Lower lobe of right lung (tissue), 2 donors: ENCODE results near the gene CCT5. TPM values are rescaled to one million over a fixed set of nuclear protein-coding genes. Genes with fewer than 3 reads are reported as not detected.

Experiments used
- ATAC-seq, 2 donors: fragments of 200-7000 bp; cut with Tn5 transposase; one replicate each; pipeline ENCODE4 v1.9.1; 2020 to 2022; ENCODE audit warnings: mild to moderate bottlenecking in 2 of 2, moderate library complexity in 2 of 2
- DNase-seq: peaks from one replicate; pipeline ENCODE4 v3.0.0-alpha.2; 2020
- H3K27ac ChIP-seq: fragments of 200-600 bp; one replicate; pipeline ENCODE4 v1.8.0; 2022
- H3K27me3 ChIP-seq: fragments of 200-600 bp; one replicate; pipeline ENCODE4 v1.8.0; 2022; ENCODE audit warnings: low read depth
- H3K36me3 ChIP-seq: fragments of 200-600 bp; one replicate; pipeline ENCODE4 v1.8.0; 2022; ENCODE audit warnings: mild to moderate bottlenecking
- H3K4me1 ChIP-seq: fragments of 200-600 bp; one replicate; pipeline ENCODE4 v1.8.0; 2022
- H3K4me3 ChIP-seq: fragments of 200-600 bp; one replicate; pipeline ENCODE4 v1.8.0; 2022; ENCODE audit warnings: mild to moderate bottlenecking
- H3K9me3 ChIP-seq: fragments of 200-600 bp; one replicate; pipeline ENCODE4 v1.8.0; 2022
- CTCF ChIP-seq: fragments of 200-600 bp; IDR thresholded peaks from one replicate; pipeline ENCODE4 v1.8.0; 2022; ENCODE audit warnings: antibody characterized with exemption, mild to moderate bottlenecking
- intact Hi-C: fragments of 100-400 bp; cut with DNase I; formaldehyde crosslinking; loops from one replicate; pipeline ENCODE4 v1.11.0; 2022
- total RNA-seq: library from RNA; stranded (reverse); fragmentation: NEBNext Ultra II Directional; extraction: Animal tissue kit (Norgen Biotek cat#: 25700); gene quantifications from one replicate; pipeline ENCODE4 v1.2.1, GENCODE V29; 2021
- donor health status: DM: no; HTN: yes; CAD: no; lungs with severe emphysema.

CCT5 gene
- total RNA-seq, 1 donor from 2014 or later: 116 TPM

GRCh38 chr5:10254686-10255085 is 4.6 kb downstream of the CCT5 start:
- intact Hi-C loops: no loop called here
- Histone ChIP-seq H3K4me1 (peaks cover 29% of the 10 kb centered on the region), H3K36me3 (peaks cover 73% of the 10 kb centered on the region), H3K4me3 (no peak overlapping the region), H3K27ac (no peak overlapping the region), H3K9me3 (no peaks in the 10 kb centered on the region), H3K27me3 (no peaks in the 10 kb centered on the region)
- DNase-seq: no peak
- no peak for ATAC-seq
- no peak for TF ChIP-seq CTCF

- intact Hi-C loops: no loop called here
- no peak overlapping the region for H3K27ac ChIP-seq
Measured at GRCh38 chr5:10257870-10258269, 7.8 kb downstream of the CCT5 start.

GRCh38 chr5:10259899-10260298 is 9.8 kb downstream of the CCT5 start:
- Histone ChIP-seq H3K27ac (no peak overlapping the region), H3K36me3 (peaks cover 100% of the 10 kb centered on the region)
- intact Hi-C loops: no loop called here

More at GRCh38 chr5:10257870-10258269, 7.8 kb downstream of the CCT5 start:
- peaks cover 100% of the 10 kb centered on the region for H3K36me3 ChIP-seq
- no peak overlapping the region for H3K4me3 ChIP-seq
- H3K4me1 ChIP-seq: peaks cover 9% of the 10 kb centered on the region
- DNase-seq: no peak
- no peaks in the 10 kb centered on the region for H3K9me3 ChIP-seq
- no peak for ATAC-seq
- H3K27me3 ChIP-seq: no peaks in the 10 kb centered on the region
- TF ChIP-seq CTCF: no peak

GRCh38 chr5:10261065-10261464 is 11.0 kb downstream of the CCT5 start:
- no peak for DNase-seq
- Histone ChIP-seq H3K27ac (no peak overlapping the region), H3K36me3 (peaks cover 99% of the 10 kb centered on the region), H3K4me3 (no peak overlapping the region), H3K4me1 (no peaks in the 10 kb centered on the region), H3K27me3 (no peaks in the 10 kb centered on the region), H3K9me3 (no peaks in the 10 kb centered on the region)
- intact Hi-C loops: no loop called here
- no peak for ATAC-seq
- TF ChIP-seq CTCF: no peak

More at GRCh38 chr5:10259899-10260298, 9.8 kb downstream of the CCT5 start:
- TF ChIP-seq CTCF: no peak
- Histone ChIP-seq H3K9me3 (no peaks in the 10 kb centered on the region), H3K4me1 (no peaks in the 10 kb centered on the region), H3K4me3 (no peak overlapping the region), H3K27me3 (no peaks in the 10 kb centered on the region)
- no peak for DNase-seq
- no peak for ATAC-seq

GRCh38 chr5:10262121-10262774 is 12.2 kb downstream of the CCT5 start:
- H3K27me3 ChIP-seq: no peaks in the 10 kb centered on the region
- no peak for ATAC-seq
- no peak overlapping the region for H3K4me3 ChIP-seq
- intact Hi-C loops: no loop called here
- peaks cover 87% of the 10 kb centered on the region for H3K36me3 ChIP-seq
- H3K9me3 ChIP-seq: no peaks in the 10 kb centered on the region
- H3K27ac ChIP-seq: no peak overlapping the region
- DNase-seq: no peak
- H3K4me1 ChIP-seq: no peaks in the 10 kb centered on the region
- TF ChIP-seq CTCF: no peak
